Spleen (tissue), 11 donors: ENCODE results near the gene SYNE2. TPM values are rescaled to one million over a fixed set of nuclear protein-coding genes. Genes with fewer than 3 reads are reported as not detected.

ENCODE experiments used
- DNase-seq: peaks from one replicate; pipeline ENCODE4 v3.0.0-alpha.2; 2020
- H3K27ac ChIP-seq, 8 donors: fragments of 200-600 bp; sonication (generic) in 7 of 8; 1 replicate in 4 of 8; 2 replicates in 4 of 8; pipeline versions ENCODE4 v1.5.0 to v1.8.0; 2016 to 2021; ENCODE audit warnings: inconsistent platforms in 4 of 8, mild to moderate bottlenecking in 4 of 8, moderate library complexity in 1 of 8
- H3K27me3 ChIP-seq, 7 donors: fragments of 200-600 bp; sonication (generic) in 6 of 7; replicated peaks in 1 of 7; 1 replicate in 4 of 7; 2 replicates in 3 of 7; pipeline versions ENCODE4 v1.5.0 to v1.8.0; 2016 to 2021; ENCODE audit warnings: inconsistent platforms in 3 of 7, mild to moderate bottlenecking in 1 of 7
- H3K36me3 ChIP-seq, 6 donors: fragments of 200-600 bp; sonication (generic) in 5 of 6; 1 replicate in 4 of 6; 2 replicates in 2 of 6; pipeline versions ENCODE4 v1.5.0 to v1.8.0; 2016 to 2021; ENCODE audit warnings: inconsistent platforms in 2 of 6
- H3K4me1 ChIP-seq, 6 donors: fragments of 200-600 bp; sonication (generic) in 5 of 6; 1 replicate in 3 of 6; 2 replicates in 3 of 6; pipeline versions ENCODE4 v1.5.0 to v1.8.0; 2016 to 2021; ENCODE audit warnings: inconsistent platforms in 3 of 6
- H3K4me3 ChIP-seq, 8 donors: fragments of 200-600 bp; sonication (generic) in 7 of 8; 1 replicate in 4 of 8; 2 replicates in 4 of 8; pipeline versions ENCODE4 v1.5.0 to v1.8.0; 2016 to 2021; ENCODE audit warnings: inconsistent platforms in 4 of 8, mild to moderate bottlenecking in 4 of 8, moderate library complexity in 2 of 8
- H3K9me3 ChIP-seq, 8 donors: fragments of 200-600 bp; sonication (generic) in 7 of 8; 1 replicate in 4 of 8; 2 replicates in 4 of 8; pipeline versions ENCODE4 v1.5.0 to v1.8.0; 2016 to 2021; ENCODE audit warnings: inconsistent platforms in 4 of 8
- CTCF ChIP-seq, 11 experiments: fragments of 200-600 bp in 7 of 11; fragments of 450-650 bp in 4 of 11; sonication (generic) in 4 of 11; IDR thresholded peaks in 8 of 11; conservative IDR thresholded peaks in 3 of 11; 1 replicate in 7 of 11; 2 replicates in 4 of 11; pipeline versions ENCODE4 v1.4.0 to v1.8.0; 2016 to 2021; ENCODE audit warnings: antibody characterized with exemption in 11 of 11, inconsistent platforms in 4 of 11, mild to moderate bottlenecking in 1 of 11
- POLR2A ChIP-seq, 3 donors: fragments of 450-650 bp; IDR thresholded peaks; one replicate each; pipeline ENCODE4 v1.5.1; 2017; ENCODE audit warnings: antibody characterized with exemption in 3 of 3, mild to moderate bottlenecking in 1 of 3
- POLR2AphosphoS5 ChIP-seq, 3 donors: sonication (generic); formaldehyde crosslinking; IDR thresholded peaks; one replicate each; pipeline ENCODE4 v1.5.1; 2017; ENCODE audit warnings: antibody characterized with exemption in 3 of 3
- WGBS, 5 donors: extraction: QIAGEN DNeasy Blood & Tissue Kit in 3 of 5; methylation state at CpG; one replicate each; pipeline versions ENCODE4 v1.1.5 to v1.1.7; 2013 to 2018; 5-methylcytosine and 5-hydroxymethylcytosine counted together
- intact Hi-C: fragments of 100-400 bp; cut with DNase I; formaldehyde crosslinking; loops from one replicate; pipeline ENCODE4 v1.15.0; 2023; ENCODE audit warnings: low total_unique reads
- polyA plus RNA-seq, 3 donors: library from polyadenylated mRNA; stranded (reverse); fragments of 200-250 nt; gene quantifications; one replicate each; pipeline ENCODE4 v1.2.1, GENCODE V29; 2013
- total RNA-seq, 7 donors: library from RNA; depleted of rRNA in 3 of 7; stranded (reverse); fragments of >200 nt in 3 of 7; fragmentation: NEBNext Ultra II Directional in 4 of 7; extraction: Animal tissue kit (Norgen Biotek cat#: 25700) in 4 of 7; gene quantifications; one replicate each; pipeline versions ENCODE4 v1.1.0 to v1.2.1, GENCODE V29; 2016 to 2021
- donor health status: healthy with polysubstance abuse.
- donor health status: DM: no; HTN: no; CAD: no; lungs with moderate emphysema.
- donor health status: DM: no; HTN: no; CAD: no.
- donor health status: Bipolar disorder and iron deficiency.
- donor health status: healthy.
- donor health status: DM: no; HTN: no; CAD: no.
- donor health status: DM: yes; HTN: yes; CAD: no.

SYNE2 gene
- total and polyA plus RNA-seq, 10 donors: 16.0 to 173 (median 147) TPM

GRCh38 chr14:63941023-63941422, 88.2 kb downstream of the SYNE2 start:
- Histone ChIP-seq H3K4me3 (no peak overlapping the region), H3K36me3 (peaks cover 0 to 31% (median 10%) of the 10 kb centered on the region in 6 donors), H3K9me3 (no peaks in the 10 kb centered on the region), H3K4me1 (peaks cover 0 to 38% (median 21%) of the 10 kb centered on the region in 6 donors), H3K27ac (no peak overlapping the region), H3K27me3 (no peaks in the 10 kb centered on the region)
- 80 to 90% (median 86%) methylated on average over 3 of the region's 3 CpGs for WGBS, 5 donors
- intact Hi-C loops: no loop called here
- DNase-seq: no peak
- TF ChIP-seq POLR2A (IDR thresholded peaks at IDR 0.05) (no peak), CTCF (IDR thresholded peaks at IDR 0.05 in 8 of 11, conservative IDR thresholded peaks at IDR 0.05 in 3 of 11) (no peak), POLR2AphosphoS5 (IDR thresholded peaks at IDR 0.05) (no peak)

GRCh38 chr14:63949696-63950095, 96.9 kb downstream of the SYNE2 start:
- H3K27ac ChIP-seq: no peak overlapping the region
- peaks cover 0 to 23% (median 8%) of the 10 kb centered on the region in 6 donors for H3K4me1 ChIP-seq
- TF ChIP-seq POLR2A (IDR thresholded peaks at IDR 0.05): no peak
- TF ChIP-seq CTCF (IDR thresholded peaks at IDR 0.05 in 8 of 11, conservative IDR thresholded peaks at IDR 0.05 in 3 of 11): no peak
- no peak for TF ChIP-seq POLR2AphosphoS5 (IDR thresholded peaks at IDR 0.05)
- intact Hi-C loops: loop anchor here (10.0 kb wide), 1 partner anchor 95 kb away; the partner anchor contains the start of gene SYNE2
- H3K36me3 ChIP-seq: peaks cover 0 to 60% (median 21%) of the 10 kb centered on the region in 6 donors
- no peaks in the 10 kb centered on the region for H3K9me3 ChIP-seq
- H3K4me3 ChIP-seq: no peak overlapping the region
- DNase-seq: no peak
- no peaks in the 10 kb centered on the region for H3K27me3 ChIP-seq
- 92 to 96% (median 94%) methylated on average over 3 of the region's 3 CpGs for WGBS, 5 donors

GRCh38 chr14:63951021-63951420, 98.2 kb downstream of the SYNE2 start:
- peaks cover 0 to 23% (median 8%) of the 10 kb centered on the region in 6 donors for H3K4me1 ChIP-seq
- H3K36me3 ChIP-seq: peaks cover 0 to 63% (median 22%) of the 10 kb centered on the region in 6 donors
- no peak overlapping the region for H3K4me3 ChIP-seq
- H3K9me3 ChIP-seq: no peaks in the 10 kb centered on the region
- 81 to 93% (median 87%) methylated on average over 4 of the region's 4 CpGs for WGBS, 5 donors
- intact Hi-C loops: loop anchor here (10.0 kb wide), 1 partner anchor 96 kb away; the partner anchor contains the start of gene SYNE2
- no peak for DNase-seq
- H3K27ac ChIP-seq: no peak overlapping the region
- TF ChIP-seq CTCF (IDR thresholded peaks at IDR 0.05 in 8 of 11, conservative IDR thresholded peaks at IDR 0.05 in 3 of 11) (no peak), POLR2A (IDR thresholded peaks at IDR 0.05) (no peak), POLR2AphosphoS5 (IDR thresholded peaks at IDR 0.05) (no peak)
- no peaks in the 10 kb centered on the region for H3K27me3 ChIP-seq

- no peak overlapping the region for H3K27ac ChIP-seq
- no peaks in the 10 kb centered on the region for H3K27me3 ChIP-seq
- no peak overlapping the region for H3K4me3 ChIP-seq
- no peak for DNase-seq
- peaks cover 0 to 23% (median 8%) of the 10 kb centered on the region in 6 donors for H3K4me1 ChIP-seq
- H3K36me3 ChIP-seq: peaks cover 0 to 65% (median 24%) of the 10 kb centered on the region in 6 donors
- intact Hi-C loops: loop anchor here (10.0 kb wide), 1 partner anchor 97 kb away; the partner anchor contains the start of gene SYNE2
- whole genome bisulfite sequencing, 5 donors: 73 to 97% (median 83%) methylated on average over 4 of the region's 4 CpGs
- H3K9me3 ChIP-seq: no peaks in the 10 kb centered on the region
- TF ChIP-seq POLR2AphosphoS5 (IDR thresholded peaks at IDR 0.05): no peak
- TF ChIP-seq CTCF (IDR thresholded peaks at IDR 0.05 in 8 of 11, conservative IDR thresholded peaks at IDR 0.05 in 3 of 11): no peak
- TF ChIP-seq POLR2A (IDR thresholded peaks at IDR 0.05): no peak
Observed at GRCh38 chr14:63951429-63951828, 98.6 kb downstream of the SYNE2 start.
